ENCODE data around the gene NCOA7.
"Not testable (repeated sequence)": the region's sequence is repeated elsewhere in the genome, so short reads cannot be mapped to it uniquely, and the experiment has no call there.

Gene NCOA7

DNA sequence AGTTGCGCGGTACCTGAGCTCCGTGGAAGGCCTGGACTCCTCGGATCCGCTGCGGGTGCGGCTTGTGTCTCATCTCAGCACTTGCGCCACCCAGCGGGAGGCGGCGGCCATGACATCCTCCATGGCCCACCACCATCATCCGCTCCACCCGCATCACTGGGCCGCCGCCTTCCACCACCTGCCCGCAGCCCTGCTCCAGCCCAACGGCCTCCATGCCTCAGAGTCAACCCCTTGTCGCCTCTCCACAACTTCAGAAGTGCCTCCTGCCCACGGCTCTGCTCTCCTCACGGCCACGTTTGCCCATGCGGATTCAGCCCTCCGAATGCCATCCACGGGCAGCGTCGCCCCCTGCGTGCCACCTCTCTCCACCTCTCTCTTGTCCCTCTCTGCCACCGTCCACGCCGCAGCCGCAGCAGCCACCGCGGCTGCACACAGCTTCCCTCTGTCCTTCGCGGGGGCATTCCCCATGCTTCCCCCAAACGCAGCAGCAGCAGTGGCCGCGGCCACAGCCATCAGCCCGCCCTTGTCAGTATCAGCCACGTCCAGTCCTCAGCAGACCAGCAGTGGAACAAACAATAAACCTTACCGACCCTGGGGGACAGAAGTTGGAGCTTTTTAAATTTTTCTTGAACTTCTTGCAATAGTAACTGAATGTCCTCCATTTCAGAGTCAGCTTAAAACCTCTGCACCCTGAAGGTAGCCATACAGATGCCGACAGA is 31.4 kb upstream of the NCOA7 start:
- no peak for DNase-seq

DNA sequence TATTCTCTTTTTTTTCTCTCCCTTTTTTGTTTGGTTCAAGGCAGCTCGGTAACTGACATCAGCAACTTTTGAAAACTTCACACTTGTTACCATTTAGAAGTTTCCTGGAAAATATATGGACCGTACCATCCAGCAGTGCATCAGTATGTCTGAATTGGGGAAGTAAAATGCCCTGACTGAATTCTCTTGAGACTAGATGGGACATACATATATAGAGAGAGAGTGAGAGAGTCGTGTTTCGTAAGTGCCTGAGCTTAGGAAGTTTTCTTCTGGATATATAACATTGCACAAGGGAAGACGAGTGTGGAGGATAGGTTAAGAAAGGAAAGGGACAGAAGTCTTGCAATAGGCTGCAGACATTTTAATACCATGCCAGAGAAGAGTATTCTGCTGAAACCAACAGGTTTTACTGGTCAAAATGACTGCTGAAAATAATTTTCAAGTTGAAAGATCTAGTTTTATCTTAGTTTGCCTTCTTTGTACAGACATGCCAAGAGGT is 30.8 kb upstream of the NCOA7 start:
- no peak for DNase-seq

- no peak for DNase-seq
Observed at GRCh38 chr6:125764121-125764671, 26.6 kb upstream of the NCOA7 start.

DNA sequence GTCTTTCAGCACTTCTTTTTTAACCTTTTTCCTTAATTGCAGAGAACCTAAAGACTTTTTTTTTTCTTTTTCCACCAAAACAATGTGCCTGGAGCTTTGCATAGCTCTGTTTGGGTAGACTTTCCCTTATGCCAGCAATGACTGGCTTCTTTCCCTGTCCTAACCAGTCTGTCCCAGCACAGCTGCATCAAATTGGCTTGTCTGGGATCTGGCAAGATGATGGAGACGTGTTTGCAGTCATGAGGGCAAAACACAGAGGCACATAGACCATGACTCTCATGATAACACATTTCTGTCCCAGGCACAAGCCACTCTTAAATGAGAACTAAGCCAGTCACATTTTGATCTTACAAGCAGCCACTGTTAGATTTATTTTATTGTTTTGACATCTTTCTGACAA is 24.8 kb upstream of the NCOA7 start:
- no peak for DNase-seq

GRCh38 chr6:125766641-125767040 is 24.1 kb upstream of the NCOA7 start:
- no peak for DNase-seq

- DNase-seq: no peak
Observed at GRCh38 chr6:125769147-125769783, 21.5 kb upstream of the NCOA7 start.

DNA sequence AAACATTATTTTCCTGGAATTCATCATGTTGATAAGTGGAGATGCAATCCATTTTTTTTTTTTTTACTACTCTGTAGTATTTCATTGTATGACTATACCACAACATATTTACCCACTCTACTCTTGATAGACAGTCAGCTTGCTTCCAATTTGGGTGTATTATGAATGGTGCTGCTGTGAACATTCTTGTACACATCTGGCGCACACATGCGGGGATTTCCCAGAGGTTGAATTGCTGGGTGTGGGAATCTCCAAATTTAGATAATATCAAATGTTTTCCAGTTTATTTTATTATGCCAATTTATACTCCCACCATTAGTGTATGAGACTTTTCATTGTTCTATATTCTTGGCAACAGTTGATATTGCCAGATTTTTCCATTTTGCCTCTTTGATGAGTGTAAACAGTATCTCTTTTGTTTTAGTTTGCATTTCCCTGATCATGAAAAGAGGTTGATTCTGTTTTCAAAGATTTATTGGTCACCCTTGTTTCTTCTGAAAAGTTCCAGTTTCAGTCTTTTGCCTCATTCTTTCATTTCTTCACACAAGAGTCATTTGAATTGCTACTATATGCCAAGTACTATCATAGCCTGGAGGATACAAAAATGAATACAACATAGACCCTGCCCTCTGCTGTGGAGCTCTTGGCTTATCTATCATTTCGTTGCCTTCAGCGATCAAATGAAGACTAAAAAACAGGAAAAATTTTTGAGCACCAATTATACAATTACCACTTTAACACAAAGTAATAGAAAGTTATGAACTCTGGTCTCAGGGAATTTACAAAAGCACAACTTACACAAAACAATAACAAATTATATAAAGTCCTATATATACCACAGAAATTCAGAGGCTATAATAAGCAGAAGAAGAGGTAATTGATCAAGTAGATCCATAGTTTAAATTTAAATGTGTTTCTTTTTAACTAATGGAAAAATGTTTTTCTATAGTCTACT is 17.1 kb upstream of the NCOA7 start:
- DNase-seq: no peak

DNA sequence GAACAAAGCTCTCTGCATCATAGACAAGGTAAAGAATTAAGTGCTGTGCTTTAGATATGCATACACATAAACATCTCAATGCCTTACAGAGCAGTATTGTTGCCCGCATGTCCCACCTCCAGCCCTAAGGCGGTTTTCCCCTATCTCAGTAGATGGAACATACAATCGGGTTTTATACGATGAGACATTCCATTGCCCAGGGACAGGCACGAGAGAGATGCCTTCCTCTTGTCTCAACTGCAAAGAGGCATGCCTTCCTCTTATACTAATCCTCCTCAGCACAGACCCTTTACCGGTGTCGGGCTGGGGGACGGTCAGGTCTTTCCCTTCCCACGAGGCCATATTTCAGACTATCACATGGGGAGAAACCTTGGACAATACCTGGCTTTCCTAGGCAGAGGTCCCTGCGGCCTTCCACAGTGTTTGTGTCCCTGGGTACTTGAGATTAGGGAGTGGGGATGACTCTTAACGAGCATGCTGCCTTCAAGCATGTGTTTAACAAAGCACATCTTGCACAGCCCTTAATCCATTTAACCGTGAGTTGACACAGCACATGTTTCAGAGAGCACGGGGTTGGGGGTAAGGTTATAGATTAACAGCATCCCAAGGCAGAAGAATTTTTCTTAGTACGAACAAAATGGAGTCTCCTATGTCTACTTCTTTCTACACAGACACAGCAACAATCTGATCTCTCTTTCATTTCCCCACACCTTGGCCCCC is 14.5 kb upstream of the NCOA7 start:
- not testable (repeated sequence) for DNase-seq

- peak; percentile 90 for DNase-seq
Observed at GRCh38 chr6:125779924-125780539, 10.7 kb upstream of the NCOA7 start.

DNA sequence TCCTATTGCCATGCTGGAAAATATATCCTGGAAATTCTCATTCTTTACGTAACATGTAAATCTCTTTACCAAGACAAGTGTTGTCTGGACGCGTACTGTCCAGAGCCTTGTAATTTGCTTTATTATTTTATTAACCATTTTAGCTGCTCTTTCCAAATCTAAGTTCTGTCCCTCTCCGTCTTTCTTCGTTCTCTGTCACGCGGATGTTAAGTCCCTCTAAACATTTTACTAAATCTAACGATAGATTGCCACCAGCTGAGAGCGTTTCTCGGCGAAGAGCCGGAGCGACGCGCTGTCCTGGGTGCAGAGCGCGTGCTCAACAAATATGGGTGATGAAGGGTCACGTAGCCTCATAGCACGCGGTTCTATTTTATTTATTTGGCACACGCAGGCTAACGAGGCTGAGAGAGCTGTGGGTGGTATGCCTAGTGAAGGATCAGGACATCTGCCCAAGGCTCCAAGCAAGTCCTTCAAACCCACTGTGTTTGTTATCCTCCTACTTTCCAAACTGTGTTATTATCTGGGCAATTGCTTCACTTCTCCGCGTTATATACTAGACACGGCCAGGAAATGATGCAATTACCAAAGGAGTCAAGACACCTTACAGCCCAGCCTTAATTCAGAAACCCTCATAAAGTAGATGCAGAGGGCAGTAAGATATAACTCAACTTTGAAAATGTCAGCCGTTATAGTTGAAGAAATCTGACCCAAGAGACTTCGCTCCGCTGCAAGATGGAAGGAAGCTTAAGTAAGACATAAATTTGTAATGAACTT is 10.0 kb upstream of the NCOA7 start:
- peak; percentile 70 for DNase-seq

DNA sequence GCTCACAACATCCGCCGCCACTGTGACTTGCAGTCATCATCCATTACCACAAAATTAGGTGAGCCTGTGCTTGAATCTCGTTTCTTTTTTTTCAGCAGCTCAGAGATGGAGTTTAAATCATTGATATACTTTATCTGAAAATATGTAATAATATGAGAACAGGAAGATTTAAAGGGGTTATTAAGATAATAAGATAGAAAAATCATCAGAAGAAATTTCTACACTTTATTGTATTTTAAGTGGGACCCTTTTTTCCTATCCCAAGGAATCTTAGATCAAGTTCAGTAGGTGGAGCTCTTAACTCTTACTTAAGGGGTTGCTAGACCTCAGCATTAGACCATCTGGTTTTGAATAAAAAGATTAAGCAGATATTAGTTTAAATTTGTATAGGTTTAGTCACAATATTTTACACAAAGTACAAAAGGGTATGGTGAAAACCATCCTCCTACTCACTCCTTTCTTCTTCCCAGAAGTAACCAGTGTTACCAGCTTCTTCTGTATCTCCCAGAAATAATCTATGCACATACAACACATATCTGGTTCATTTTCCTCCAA is 9.4 kb upstream of the NCOA7 start:
- no peak for DNase-seq

DNA sequence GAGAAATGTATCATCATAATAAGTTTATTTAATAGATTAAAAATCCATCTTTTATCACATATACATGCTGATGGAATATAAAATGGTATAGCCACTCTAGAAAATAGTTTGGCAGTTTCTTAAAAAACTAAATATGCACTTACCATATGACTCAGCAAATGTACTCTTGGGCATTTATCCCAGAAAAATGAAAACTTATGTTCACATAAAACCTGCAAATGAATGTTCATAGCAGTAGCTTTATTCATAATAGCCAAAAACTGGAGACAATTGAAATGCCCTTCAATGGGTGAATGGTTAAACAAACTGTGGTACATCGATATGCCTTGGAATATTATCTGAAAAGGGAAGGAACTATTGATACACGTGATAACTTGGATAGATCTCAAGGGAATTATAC is 6.4 kb upstream of the NCOA7 start:
- DNase-seq: no peak

DNA sequence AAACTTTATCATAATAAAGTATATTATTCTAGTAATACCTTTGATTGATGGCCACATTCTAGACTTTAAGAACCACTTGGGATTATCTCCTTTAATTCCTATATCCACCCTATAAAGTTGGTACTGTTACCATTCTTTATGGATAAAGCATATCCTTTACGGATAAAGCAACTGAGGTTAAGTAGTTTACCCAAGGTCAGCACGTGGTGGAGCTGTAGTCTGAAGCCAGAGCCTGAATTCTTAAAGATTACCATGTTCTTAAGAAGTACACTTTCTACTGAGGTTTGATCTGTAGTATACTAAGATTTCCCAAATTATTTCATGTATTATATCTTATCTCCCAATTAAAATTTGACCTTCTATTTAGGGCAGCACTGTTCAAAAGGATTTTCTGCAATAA is 3.0 kb upstream of the NCOA7 start:
- DNase-seq: no peak

GRCh38 chr6:125789167-125789566 is 1.6 kb upstream of the NCOA7 start:
- DNase-seq: no peak

DNA sequence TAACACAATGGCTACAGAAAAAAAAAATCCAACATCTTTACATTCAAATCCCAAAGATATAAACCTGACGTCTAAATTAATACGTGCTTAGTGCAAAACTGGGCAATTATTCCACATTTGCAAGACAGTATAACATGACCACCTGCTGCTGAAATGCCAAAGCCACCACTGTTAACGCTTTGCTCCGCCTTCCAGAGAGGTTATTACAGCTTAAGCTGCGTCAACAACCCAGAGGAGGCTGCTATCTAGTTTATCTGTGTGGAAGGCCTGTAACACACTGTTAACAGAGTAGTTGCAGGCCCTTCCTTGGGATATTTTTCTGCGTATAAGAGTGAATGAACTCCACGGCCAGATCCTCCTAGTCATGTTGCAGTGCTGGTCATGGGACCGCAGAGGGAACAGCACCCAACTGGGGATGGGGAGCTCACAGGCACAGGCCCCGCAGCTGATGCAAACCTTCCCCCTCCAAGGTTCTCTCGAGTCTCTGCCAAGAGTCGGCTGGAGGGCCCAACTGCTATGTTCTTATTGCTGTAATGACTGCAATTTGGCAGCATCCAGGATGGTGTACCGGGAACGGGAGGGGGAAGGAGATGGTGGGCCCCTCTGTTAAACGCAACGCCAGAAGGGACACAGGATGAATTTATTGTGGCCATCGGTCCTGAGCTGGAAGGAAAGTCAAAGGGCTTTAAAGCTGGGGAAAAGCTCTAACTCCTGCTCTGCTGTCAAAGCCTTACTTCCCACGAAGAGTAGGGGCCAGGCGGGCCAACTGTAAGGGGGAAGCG is 993 bp upstream of the NCOA7 start:
- DNase-seq: peak; percentile 68

GRCh38 chr6:125791151-125791819 is 525 bp downstream of the NCOA7 start:
- peak; percentile 33 for DNase-seq

DNA sequence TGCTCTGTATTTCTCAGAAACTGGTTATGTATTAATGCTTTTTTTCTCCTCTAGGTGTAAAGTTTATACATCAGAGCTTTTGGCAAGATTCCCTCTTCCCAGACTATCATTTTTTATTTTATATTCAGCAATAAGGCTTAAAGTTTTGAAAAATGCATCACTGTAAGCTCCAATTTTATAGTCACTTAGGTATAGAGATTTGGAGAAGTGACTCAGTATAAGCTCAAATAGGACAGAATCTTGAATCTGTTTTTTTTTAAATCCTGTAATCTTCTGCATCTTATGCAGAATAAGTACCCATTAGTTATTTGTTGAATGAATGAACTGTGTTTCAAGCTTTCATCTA is 1.0 kb downstream of the NCOA7 start:
- no peak for DNase-seq

DNA sequence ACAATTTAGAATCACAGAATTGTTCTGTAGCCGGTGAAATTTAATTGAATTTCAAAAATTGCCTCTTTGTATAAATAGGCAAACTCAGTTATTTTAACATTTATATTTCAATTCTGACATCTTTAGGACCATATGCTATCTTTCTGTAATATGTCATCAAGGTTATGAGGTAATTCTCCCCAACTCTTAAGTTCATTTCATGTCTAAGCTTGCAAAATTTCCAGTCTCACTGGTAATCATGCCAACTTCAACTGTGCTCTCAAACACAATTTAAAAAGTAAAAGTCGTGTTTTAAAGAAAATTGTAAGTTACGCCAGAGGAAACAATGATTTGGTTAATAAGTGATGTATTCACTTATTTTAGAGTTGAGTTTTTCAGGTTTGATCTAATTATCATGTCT is 1.4 kb downstream of the NCOA7 start:
- no peak for DNase-seq

DNA sequence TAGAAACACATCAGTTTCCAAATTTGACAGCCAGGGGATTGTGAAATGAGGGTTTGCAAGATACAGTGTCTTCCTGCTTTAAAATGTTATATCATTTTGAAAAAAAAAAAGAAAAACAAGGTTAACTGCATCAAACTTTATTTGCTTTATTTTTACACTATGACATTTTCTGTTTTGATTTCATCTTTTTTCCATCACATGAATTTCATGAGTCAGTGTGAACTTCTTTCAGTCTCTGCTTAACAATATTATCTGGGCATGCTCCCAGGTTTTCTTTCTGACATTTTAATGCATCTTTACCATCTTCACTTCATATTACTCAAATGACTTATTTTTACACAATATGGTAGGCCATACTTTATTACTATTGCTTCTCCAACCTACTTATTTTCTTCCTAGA is 1.9 kb downstream of the NCOA7 start:
- no peak for DNase-seq

- DNase-seq: no peak
Observed at GRCh38 chr6:125793280-125793679, 2.5 kb downstream of the NCOA7 start.
